ENCODE data around the gene YBX2. TPM values are rescaled to one million over a fixed set of nuclear protein-coding genes. Genes with fewer than 3 reads are reported as not detected.

YBX2 gene
- total and polyA plus RNA-seq, 8 donors = 0.37 to 2.5 (median 1.5) TPM

DNA sequence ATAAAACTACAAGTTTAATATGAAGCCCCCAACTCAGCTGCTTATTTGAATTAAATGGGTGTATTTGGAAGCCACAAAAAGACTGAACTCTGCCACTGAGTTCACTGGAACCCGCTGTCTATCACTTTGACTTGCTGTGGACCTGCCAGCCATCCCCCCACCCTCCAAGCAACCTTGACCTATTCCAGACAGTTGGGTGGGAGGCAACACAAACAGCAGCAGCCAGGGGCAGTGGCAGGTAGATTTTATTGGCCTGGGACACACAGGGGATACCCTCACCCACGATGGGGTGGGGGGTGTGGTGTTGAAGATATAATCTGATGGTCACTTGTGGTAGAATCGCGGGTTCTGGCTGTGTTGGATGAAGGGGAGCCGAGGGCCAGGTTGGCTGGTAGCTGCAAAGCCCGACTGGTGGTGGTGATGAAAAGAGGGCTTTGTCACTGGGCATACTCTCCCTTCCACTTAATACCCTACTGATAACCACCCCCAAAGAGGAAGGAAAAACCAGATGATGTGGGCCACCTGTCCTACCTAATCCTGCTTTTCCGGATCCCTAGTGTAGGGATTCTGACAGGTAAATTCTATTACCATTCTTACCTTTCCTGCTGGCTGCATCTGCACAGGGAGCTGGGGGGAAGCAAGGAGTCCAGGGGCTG is 18.1 kb upstream of the YBX2 start:
- peak in 1 of 4 donors; percentile 17 for DNase-seq
- Histone ChIP-seq H3K4me3 (no peak overlapping the region), H3K9me3 (no peaks in the 10 kb centered on the region), H3K4me1 (peaks cover 32 to 65% of the 10 kb centered on the region in 2 donors), H3K27ac (no peak overlapping the region), H3K36me3 (peaks cover 7 to 66% of the 10 kb centered on the region in 2 donors), H3K27me3 (no peaks in the 10 kb centered on the region)
- intact Hi-C loops (cut with DNase I) = no loop called here
- ATAC-seq = no peak
- TF ChIP-seq, protein P1, sequence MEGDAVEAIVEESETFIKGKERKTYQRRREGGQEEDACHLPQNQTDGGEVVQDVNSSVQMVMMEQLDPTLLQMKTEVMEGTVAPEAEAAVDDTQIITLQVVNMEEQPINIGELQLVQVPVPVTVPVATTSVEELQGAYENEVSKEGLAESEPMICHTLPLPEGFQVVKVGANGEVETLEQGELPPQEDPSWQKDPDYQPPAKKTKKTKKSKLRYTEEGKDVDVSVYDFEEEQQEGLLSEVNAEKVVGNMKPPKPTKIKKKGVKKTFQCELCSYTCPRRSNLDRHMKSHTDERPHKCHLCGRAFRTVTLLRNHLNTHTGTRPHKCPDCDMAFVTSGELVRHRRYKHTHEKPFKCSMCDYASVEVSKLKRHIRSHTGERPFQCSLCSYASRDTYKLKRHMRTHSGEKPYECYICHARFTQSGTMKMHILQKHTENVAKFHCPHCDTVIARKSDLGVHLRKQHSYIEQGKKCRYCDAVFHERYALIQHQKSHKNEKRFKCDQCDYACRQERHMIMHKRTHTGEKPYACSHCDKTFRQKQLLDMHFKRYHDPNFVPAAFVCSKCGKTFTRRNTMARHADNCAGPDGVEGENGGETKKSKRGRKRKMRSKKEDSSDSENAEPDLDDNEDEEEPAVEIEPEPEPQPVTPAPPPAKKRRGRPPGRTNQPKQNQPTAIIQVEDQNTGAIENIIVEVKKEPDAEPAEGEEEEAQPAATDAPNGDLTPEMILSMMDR (IDR thresholded peaks at IDR 0.05) = no peak

DNA sequence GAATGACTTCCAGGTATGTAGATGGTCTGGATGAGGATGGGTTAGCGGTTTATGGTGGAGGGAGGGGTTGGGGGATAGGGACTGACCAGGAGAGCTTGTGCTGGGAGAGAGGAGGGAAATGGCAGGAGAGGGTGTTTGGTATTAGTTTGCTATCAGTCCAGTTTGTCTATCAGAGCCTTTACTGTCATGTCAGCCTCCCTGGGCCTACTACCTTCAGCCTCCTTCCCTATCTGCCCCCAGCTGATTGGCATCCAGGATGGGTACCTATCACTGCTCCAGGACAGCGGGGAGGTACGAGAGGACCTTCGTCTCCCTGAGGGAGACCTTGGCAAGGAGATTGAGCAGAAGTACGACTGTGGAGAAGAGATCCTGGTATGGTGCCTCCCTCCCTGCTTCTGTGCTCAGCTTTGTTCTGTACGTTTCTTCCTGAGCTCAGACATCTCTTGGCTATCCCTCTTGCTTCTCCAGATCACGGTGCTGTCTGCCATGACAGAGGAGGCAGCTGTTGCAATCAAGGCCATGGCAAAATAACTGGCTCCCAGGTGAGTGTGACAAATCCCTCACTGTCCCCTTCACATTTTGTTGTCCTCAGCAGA is 16.8 kb upstream of the YBX2 start:
- Histone ChIP-seq H3K4me1 (peaks cover 33 to 68% of the 10 kb centered on the region in 2 donors), H3K36me3 (peaks cover 7 to 52% of the 10 kb centered on the region in 2 donors), H3K4me3 (no peak overlapping the region), H3K27me3 (no peaks in the 10 kb centered on the region), H3K9me3 (no peaks in the 10 kb centered on the region), H3K27ac (no peak overlapping the region)
- DNase-seq (no peak), ATAC-seq (no peak)
- TF ChIP-seq, protein P1 (IDR thresholded peaks at IDR 0.05) = no peak
- intact Hi-C loops (cut with DNase I) = no loop called here

DNA sequence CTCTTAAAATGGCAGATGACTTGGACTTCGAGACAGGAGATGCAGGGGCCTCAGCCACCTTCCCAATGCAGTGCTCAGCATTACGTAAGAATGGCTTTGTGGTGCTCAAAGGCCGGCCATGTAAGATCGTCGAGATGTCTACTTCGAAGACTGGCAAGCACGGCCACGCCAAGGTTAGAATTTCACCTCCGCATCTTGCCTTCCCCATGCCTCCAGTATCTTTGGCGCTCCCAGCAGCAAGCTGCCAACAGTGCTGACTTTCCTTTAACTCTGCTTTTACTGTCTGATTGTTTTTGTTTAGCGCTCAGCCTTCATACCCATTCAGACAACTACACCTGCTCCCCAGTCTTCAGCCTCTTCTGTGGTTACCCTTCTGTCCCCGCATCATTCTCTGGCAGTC is 15.2 kb upstream of the YBX2 start:
- ATAC-seq (no peak), DNase-seq (peak in 1 of 4 donors; percentile 20)
- H3K4me1 ChIP-seq = peaks cover 29 to 59% of the 10 kb centered on the region in 2 donors

DNA sequence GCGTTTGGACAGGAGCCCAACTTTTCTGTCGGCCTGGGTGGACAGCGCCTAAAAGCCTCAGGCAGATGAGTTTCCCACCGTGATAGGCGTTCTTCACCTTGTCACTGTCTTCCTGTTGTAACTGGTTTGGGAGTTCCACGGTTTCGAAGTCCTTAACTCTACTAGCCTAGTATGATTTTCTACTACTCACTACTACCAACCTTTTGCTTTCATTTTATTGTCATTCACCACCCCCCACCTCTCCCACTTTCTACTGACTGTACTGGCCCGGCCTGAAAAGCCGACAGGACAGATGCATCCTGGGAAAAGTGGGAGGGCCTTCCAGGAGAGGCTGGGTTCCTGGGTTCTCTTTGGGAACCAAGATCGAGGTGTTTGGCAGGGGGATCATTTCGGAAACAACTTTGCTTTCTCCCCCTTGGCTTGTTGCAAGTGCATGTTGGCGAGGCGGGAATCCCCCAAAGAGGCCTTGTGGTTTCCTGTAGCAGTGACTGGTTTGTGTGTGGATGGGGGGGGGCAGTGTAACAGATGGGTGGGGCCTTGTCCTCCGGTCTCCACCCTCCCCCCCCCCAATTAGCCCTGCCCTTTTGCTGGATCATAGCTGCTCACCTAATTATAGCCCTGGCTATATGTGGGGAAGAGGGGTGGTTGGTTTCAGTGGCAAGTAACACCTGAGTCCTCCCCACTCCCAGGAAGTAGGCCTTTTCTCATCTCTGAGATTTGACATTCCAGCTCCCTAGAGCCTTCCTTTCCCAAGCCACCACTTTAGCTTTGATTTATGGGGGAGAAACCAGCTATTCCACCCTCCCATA is 14.4 kb upstream of the YBX2 start:
- H3K36me3 ChIP-seq = peaks cover 7 to 48% of the 10 kb centered on the region in 2 donors
- ATAC-seq (peak; percentile 53), DNase-seq (peak in 2 of 4 donors; percentile 74 to 81)
- H3K4me1 ChIP-seq = peaks cover 23 to 51% of the 10 kb centered on the region in 2 donors
- H3K9me3 ChIP-seq = no peaks in the 10 kb centered on the region
- intact Hi-C loops (cut with DNase I) = no loop called here
- peak overlapping the region; percentile 89 to 97 for H3K4me3 ChIP-seq
- TF ChIP-seq, protein P1 (IDR thresholded peaks at IDR 0.05) = no peak
- H3K27me3 ChIP-seq = no peaks in the 10 kb centered on the region
- H3K27ac ChIP-seq = peak overlapping the region; percentile 96

More for the DNA sequence above, 15.2 kb upstream of the YBX2 start:
- H3K27me3 ChIP-seq = no peaks in the 10 kb centered on the region
- intact Hi-C loops (cut with DNase I) = no loop called here
- no peaks in the 10 kb centered on the region for H3K9me3 ChIP-seq
- H3K36me3 ChIP-seq = peaks cover 7 to 50% of the 10 kb centered on the region in 2 donors
- peak overlapping the region; percentile 96 for H3K27ac ChIP-seq
- TF ChIP-seq, protein P1 (IDR thresholded peaks at IDR 0.05) = no peak
- peak overlapping the region in 1 of 2 donors; percentile 97 for H3K4me3 ChIP-seq

Measured in left lung (tissue), 10 donors.